Right lung (tissue), 5 donors: ENCODE results near the gene BBLN. TPM values are rescaled to one million over a fixed set of nuclear protein-coding genes. Genes with fewer than 3 reads are reported as not detected.
A peak's percentile ranks its signal among the peaks of the same experiment; 100 is the strongest.
"Not testable (repeated sequence)": the region's sequence is repeated elsewhere in the genome, so short reads cannot be mapped to it uniquely, and the experiment has no call there.

ENCODE experiments used
- DNase-seq, 2 donors: peaks; one replicate each; pipeline ENCODE4 v3.0.0-alpha.2; 2013
- polyA plus RNA-seq, 5 donors: library from polyadenylated mRNA; unstranded; fragments of 120-200 nt; gene quantifications; one replicate each; pipeline versions ENCODE4 v1.2.1 to v1.2.3, GENCODE V29; 2013; ENCODE audit warnings: inconsistent platforms in 1 of 5, low replicate concordance in 1 of 5; ENCODE audit not compliant: insufficient read length in 5 of 5, insufficient read depth in 1 of 5

The BBLN gene
- polyA plus RNA-seq, 5 donors = 22.0 to 60.2 (median 33.4) TPM

GRCh38 chr9:128122809-128123175 lies 37.3 kb upstream of the BBLN start:
- DNase-seq = no peak

- no peak for DNase-seq
Measured at GRCh38 chr9:128123451-128124080, 36.5 kb upstream of the BBLN start.

GRCh38 chr9:128124451-128124850 lies 35.6 kb upstream of the BBLN start:
- DNase-seq = no peak

- DNase-seq = no peak
Measured at GRCh38 chr9:128124873-128125579, 35.0 kb upstream of the BBLN start.

- no peak for DNase-seq
Measured at GRCh38 chr9:128125580-128126354, 34.3 kb upstream of the BBLN start.

- peak; percentile 83 to 88 for DNase-seq
Measured at GRCh38 chr9:128127568-128127989, 32.5 kb upstream of the BBLN start, which contains the start of gene PTGES2. Gene PTGES2 (minus strand): TSS chr9:128127729. CDS start chr9:128127717, 12 bp downstream.

- peak; percentile 90 to 93 for DNase-seq
Measured at GRCh38 chr9:128127990-128128835, 31.9 kb upstream of the BBLN start.

- no peak for DNase-seq
Measured at GRCh38 chr9:128128836-128129590, 31.1 kb upstream of the BBLN start.

GRCh38 chr9:128129976-128130590 lies 30.0 kb upstream of the BBLN start:
- not testable (repeated sequence) for DNase-seq

- DNase-seq = not testable (repeated sequence)
Measured at GRCh38 chr9:128130651-128131050, 29.4 kb upstream of the BBLN start.

- DNase-seq = not testable (repeated sequence)
Measured at GRCh38 chr9:128131346-128131745, 28.7 kb upstream of the BBLN start.

- not testable (repeated sequence) for DNase-seq
Measured at GRCh38 chr9:128132139-128132538, 27.9 kb upstream of the BBLN start.

GRCh38 chr9:128135561-128135960 lies 24.5 kb upstream of the BBLN start:
- not testable (repeated sequence) for DNase-seq

- DNase-seq = no peak
Measured at GRCh38 chr9:128136816-128137793, 23.0 kb upstream of the BBLN start.

GRCh38 chr9:128138001-128138400 lies 22.1 kb upstream of the BBLN start:
- no peak for DNase-seq

- DNase-seq = no peak
Measured at GRCh38 chr9:128139621-128140020, 20.4 kb upstream of the BBLN start.

GRCh38 chr9:128141604-128142003 lies 18.5 kb upstream of the BBLN start:
- DNase-seq = no peak

GRCh38 chr9:128142061-128142460 lies 18.0 kb upstream of the BBLN start:
- DNase-seq = no peak

- no peak for DNase-seq
Measured at GRCh38 chr9:128142596-128142995, 17.5 kb upstream of the BBLN start.
